Measurements from ENCODE around the gene MICU2. TPM values are rescaled to one million over a fixed set of nuclear protein-coding genes. Genes with fewer than 3 reads are reported as not detected.

Gene MICU2
- total and polyA plus RNA-seq, 4 donors = 27.5 to 31.9 (median 30.2) TPM

DNA sequence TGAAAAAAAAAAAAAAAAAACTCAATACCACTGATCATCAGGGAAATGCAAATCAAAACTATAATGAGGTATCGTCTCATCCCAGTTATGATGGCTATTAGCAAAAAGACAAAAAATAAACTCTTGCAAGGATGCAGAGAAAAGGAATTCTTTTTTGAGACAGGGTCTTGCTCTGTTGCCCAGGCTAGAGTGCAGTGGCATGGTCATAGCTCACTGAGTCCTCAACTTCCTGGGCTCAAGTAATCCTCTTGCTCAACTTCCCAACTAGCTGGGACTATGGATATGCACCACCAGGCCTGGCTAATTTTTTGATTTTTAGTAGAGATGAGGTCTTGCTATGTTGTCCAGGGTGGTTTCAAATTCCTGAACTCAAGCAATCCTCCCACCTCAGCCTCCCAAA is 59.5 kb downstream of the MICU2 start:
- ATAC-seq (ENCODE audit: low FRiP score) (no peak), DNase-seq (no peak)
- intact Hi-C loops (cut with DNase I) = no loop called here
- no peaks in the 10 kb centered on the region for H3K27me3 ChIP-seq (ENCODE audit: control insufficient read depth in 1 of 2, insufficient read depth in 2 of 2, low read length in 1 of 2)
- no peak overlapping the region for H3K4me3 ChIP-seq (ENCODE audit: low read length in 2 of 2)
- 99 to 100% methylated on average over 1 of the region's 1 CpG for WGBS, 2 donors
- H3K9me3 ChIP-seq (ENCODE audit: control insufficient read depth, low read length) = no peaks in the 10 kb centered on the region
- peaks cover 0 to 2% of the 10 kb centered on the region in 2 donors for H3K36me3 ChIP-seq (ENCODE audit: control insufficient read depth in 1 of 2, insufficient read depth in 2 of 2, low read length in 1 of 2)
- H3K4me1 ChIP-seq (ENCODE audit: control insufficient read depth in 1 of 2, insufficient read depth in 2 of 2, low read length in 2 of 2) = peaks cover 0 to 2% of the 10 kb centered on the region in 2 donors
- no peak overlapping the region for H3K27ac ChIP-seq (ENCODE audit: low read depth in 1 of 2, low read length in 2 of 2)

GRCh38 chr13:21542563-21542962 is 61.4 kb downstream of the MICU2 start:
- DNase-seq (no peak), ATAC-seq (ENCODE audit: low FRiP score) (no peak)
- H3K36me3 ChIP-seq (ENCODE audit: control insufficient read depth in 1 of 2, insufficient read depth in 2 of 2, low read length in 1 of 2) = peaks cover under 1 to 2% of the 10 kb centered on the region in 2 donors
- peaks cover 0 to 2% of the 10 kb centered on the region in 2 donors for H3K4me1 ChIP-seq (ENCODE audit: control insufficient read depth in 1 of 2, insufficient read depth in 2 of 2, low read length in 2 of 2)
- H3K4me3 ChIP-seq (ENCODE audit: low read length in 2 of 2) = no peak overlapping the region
- intact Hi-C loops (cut with DNase I) = no loop called here
- 68 to 81% methylated on average over 1 of the region's 1 CpG for WGBS, 2 donors
- no peaks in the 10 kb centered on the region for H3K27me3 ChIP-seq (ENCODE audit: control insufficient read depth in 1 of 2, insufficient read depth in 2 of 2, low read length in 1 of 2)
- H3K27ac ChIP-seq (ENCODE audit: low read depth in 1 of 2, low read length in 2 of 2) = no peak overlapping the region
- no peaks in the 10 kb centered on the region for H3K9me3 ChIP-seq (ENCODE audit: control insufficient read depth, low read length)

GRCh38 chr13:21541980-21542379 is 62.0 kb downstream of the MICU2 start:
- no peak for DNase-seq
- Histone ChIP-seq H3K4me1 (ENCODE audit: control insufficient read depth in 1 of 2, insufficient read depth in 2 of 2, low read length in 2 of 2) (peaks cover 0 to 2% of the 10 kb centered on the region in 2 donors), H3K4me3 (ENCODE audit: low read length in 2 of 2) (no peak overlapping the region), H3K27me3 (ENCODE audit: control insufficient read depth in 1 of 2, insufficient read depth in 2 of 2, low read length in 1 of 2) (no peaks in the 10 kb centered on the region), H3K9me3 (ENCODE audit: control insufficient read depth, low read length) (no peaks in the 10 kb centered on the region), H3K36me3 (ENCODE audit: control insufficient read depth in 1 of 2, insufficient read depth in 2 of 2, low read length in 1 of 2) (peaks cover 0 to 2% of the 10 kb centered on the region in 2 donors), H3K27ac (ENCODE audit: low read depth in 1 of 2, low read length in 2 of 2) (no peak overlapping the region)
- WGBS, 2 donors = 93 to 96% methylated on average over 1 of the region's 1 CpG
- intact Hi-C loops (cut with DNase I) = no loop called here
- no peak for ATAC-seq (ENCODE audit: low FRiP score)

GRCh38 chr13:21541271-21541670 is 62.7 kb downstream of the MICU2 start:
- peaks cover 0 to 2% of the 10 kb centered on the region in 2 donors for H3K36me3 ChIP-seq (ENCODE audit: control insufficient read depth in 1 of 2, insufficient read depth in 2 of 2, low read length in 1 of 2)
- no peaks in the 10 kb centered on the region for H3K4me1 ChIP-seq (ENCODE audit: control insufficient read depth in 1 of 2, insufficient read depth in 2 of 2, low read length in 2 of 2)
- DNase-seq (no peak), ATAC-seq (ENCODE audit: low FRiP score) (no peak)
- no peak overlapping the region for H3K4me3 ChIP-seq (ENCODE audit: low read length in 2 of 2)
- intact Hi-C loops (cut with DNase I) = no loop called here
- no peaks in the 10 kb centered on the region for H3K9me3 ChIP-seq (ENCODE audit: control insufficient read depth, low read length)
- H3K27ac ChIP-seq (ENCODE audit: low read depth in 1 of 2, low read length in 2 of 2) = no peak overlapping the region
- no peaks in the 10 kb centered on the region for H3K27me3 ChIP-seq (ENCODE audit: control insufficient read depth in 1 of 2, insufficient read depth in 2 of 2, low read length in 1 of 2)

- H3K9me3 ChIP-seq (ENCODE audit: control insufficient read depth, low read length) = no peaks in the 10 kb centered on the region
- H3K4me1 ChIP-seq (ENCODE audit: control insufficient read depth in 1 of 2, insufficient read depth in 2 of 2, low read length in 2 of 2) = no peaks in the 10 kb centered on the region
- H3K4me3 ChIP-seq (ENCODE audit: low read length in 2 of 2) = no peak overlapping the region
- no peaks in the 10 kb centered on the region for H3K27me3 ChIP-seq (ENCODE audit: control insufficient read depth in 1 of 2, insufficient read depth in 2 of 2, low read length in 1 of 2)
- ATAC-seq (ENCODE audit: low FRiP score) = no peak
- no peak overlapping the region for H3K27ac ChIP-seq (ENCODE audit: low read depth in 1 of 2, low read length in 2 of 2)
- DNase-seq = no peak
- peaks cover 0 to 2% of the 10 kb centered on the region in 2 donors for H3K36me3 ChIP-seq (ENCODE audit: control insufficient read depth in 1 of 2, insufficient read depth in 2 of 2, low read length in 1 of 2)
- intact Hi-C loops (cut with DNase I) = no loop called here
Observed at GRCh38 chr13:21539687-21540086, 64.3 kb downstream of the MICU2 start.

DNA sequence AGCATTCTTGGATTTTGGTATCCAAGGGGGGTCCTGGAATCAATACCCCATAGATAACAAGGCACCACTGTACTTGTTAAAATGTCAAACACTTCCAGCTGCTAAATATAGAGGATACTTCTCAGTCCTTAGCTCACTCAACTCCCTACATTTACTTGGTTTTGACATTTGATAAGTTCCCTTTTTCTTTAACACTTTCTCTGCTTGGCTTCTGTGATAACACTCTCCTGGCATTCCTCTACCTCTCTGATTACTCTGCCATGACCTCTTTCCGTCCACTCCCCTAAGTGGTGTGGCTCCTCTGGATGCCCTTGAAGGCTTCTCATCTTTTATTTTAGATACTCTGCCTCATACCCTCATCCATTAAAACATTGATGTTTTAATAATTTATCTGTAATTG is 65.2 kb downstream of the MICU2 start:
- Histone ChIP-seq H3K36me3 (ENCODE audit: control insufficient read depth in 1 of 2, insufficient read depth in 2 of 2, low read length in 1 of 2) (peaks cover 0 to 2% of the 10 kb centered on the region in 2 donors), H3K4me3 (ENCODE audit: low read length in 2 of 2) (no peak overlapping the region), H3K9me3 (ENCODE audit: control insufficient read depth, low read length) (no peaks in the 10 kb centered on the region), H3K4me1 (ENCODE audit: control insufficient read depth in 1 of 2, insufficient read depth in 2 of 2, low read length in 2 of 2) (no peaks in the 10 kb centered on the region), H3K27me3 (ENCODE audit: control insufficient read depth in 1 of 2, insufficient read depth in 2 of 2, low read length in 1 of 2) (no peaks in the 10 kb centered on the region), H3K27ac (ENCODE audit: low read depth in 1 of 2, low read length in 2 of 2) (no peak overlapping the region)
- no peak for DNase-seq
- no peak for ATAC-seq (ENCODE audit: low FRiP score)
- WGBS, 2 donors = 95 to 97% methylated on average over 1 of the region's 1 CpG
- intact Hi-C loops (cut with DNase I) = no loop called here

GRCh38 chr13:21538280-21538679 is 65.7 kb downstream of the MICU2 start:
- DNase-seq (no peak), ATAC-seq (ENCODE audit: low FRiP score) (no peak)
- Histone ChIP-seq H3K27ac (ENCODE audit: low read depth in 1 of 2, low read length in 2 of 2) (no peak overlapping the region), H3K27me3 (ENCODE audit: control insufficient read depth in 1 of 2, insufficient read depth in 2 of 2, low read length in 1 of 2) (no peaks in the 10 kb centered on the region), H3K36me3 (ENCODE audit: control insufficient read depth in 1 of 2, insufficient read depth in 2 of 2, low read length in 1 of 2) (peaks cover 0 to 2% of the 10 kb centered on the region in 2 donors), H3K4me1 (ENCODE audit: control insufficient read depth in 1 of 2, insufficient read depth in 2 of 2, low read length in 2 of 2) (no peaks in the 10 kb centered on the region), H3K9me3 (ENCODE audit: control insufficient read depth, low read length) (no peaks in the 10 kb centered on the region), H3K4me3 (ENCODE audit: low read length in 2 of 2) (no peak overlapping the region)
- 89 to 99% methylated on average over 4 of the region's 4 CpGs for WGBS, 2 donors
- intact Hi-C loops (cut with DNase I) = no loop called here

- intact Hi-C loops (cut with DNase I) = no loop called here
- Histone ChIP-seq H3K27me3 (ENCODE audit: control insufficient read depth in 1 of 2, insufficient read depth in 2 of 2, low read length in 1 of 2) (no peaks in the 10 kb centered on the region), H3K4me1 (ENCODE audit: control insufficient read depth in 1 of 2, insufficient read depth in 2 of 2, low read length in 2 of 2) (no peaks in the 10 kb centered on the region), H3K9me3 (ENCODE audit: control insufficient read depth, low read length) (no peaks in the 10 kb centered on the region), H3K36me3 (ENCODE audit: control insufficient read depth in 1 of 2, insufficient read depth in 2 of 2, low read length in 1 of 2) (peaks cover 0 to 4% of the 10 kb centered on the region in 2 donors), H3K27ac (ENCODE audit: low read depth in 1 of 2, low read length in 2 of 2) (no peak overlapping the region), H3K4me3 (ENCODE audit: low read length in 2 of 2) (no peak overlapping the region)
- 93 to 100% methylated on average over 1 of the region's 1 CpG for WGBS, 2 donors
- ATAC-seq (ENCODE audit: low FRiP score) (no peak), DNase-seq (no peak)
Observed at GRCh38 chr13:21537105-21537504, 66.9 kb downstream of the MICU2 start.

GRCh38 chr13:21534760-21535159 is 69.2 kb downstream of the MICU2 start:
- Histone ChIP-seq H3K4me1 (ENCODE audit: control insufficient read depth in 1 of 2, insufficient read depth in 2 of 2, low read length in 2 of 2) (no peaks in the 10 kb centered on the region), H3K9me3 (ENCODE audit: control insufficient read depth, low read length) (no peaks in the 10 kb centered on the region), H3K27ac (ENCODE audit: low read depth in 1 of 2, low read length in 2 of 2) (no peak overlapping the region), H3K4me3 (ENCODE audit: low read length in 2 of 2) (no peak overlapping the region), H3K27me3 (ENCODE audit: control insufficient read depth in 1 of 2, insufficient read depth in 2 of 2, low read length in 1 of 2) (no peaks in the 10 kb centered on the region), H3K36me3 (ENCODE audit: control insufficient read depth in 1 of 2, insufficient read depth in 2 of 2, low read length in 1 of 2) (peaks cover 0 to 4% of the 10 kb centered on the region in 2 donors)
- no peak for ATAC-seq (ENCODE audit: low FRiP score)
- 92 to 96% methylated on average over 1 of the region's 1 CpG for WGBS, 2 donors
- DNase-seq = no peak
- intact Hi-C loops (cut with DNase I) = no loop called here
